GM12801 (cell line): ENCODE results near the gene TOLLIP.

ENCODE experiments used
- CTCF ChIP-seq: IDR thresholded peaks from one replicate; pipeline ENCODE4 v1.5.1; 2011; ENCODE audit warnings: control low read depth; ENCODE audit not compliant: insufficient read length; ENCODE audit errors: extremely low read depth

Gene TOLLIP

GRCh38 chr11:1302041-1302460 lies 7.4 kb downstream of the TOLLIP start:
- TF ChIP-seq CTCF = no peak

- no peak for TF ChIP-seq CTCF
These were observed 8.0 kb downstream of the TOLLIP start for GRCh38 chr11:1301220-1302000.

- TF ChIP-seq CTCF = no peak
These were observed 8.8 kb downstream of the TOLLIP start for GRCh38 chr11:1300569-1301187.

- TF ChIP-seq CTCF = no peak
These were observed 9.3 kb downstream of the TOLLIP start for GRCh38 chr11:1300121-1300520.

GRCh38 chr11:1299621-1300020 lies 9.8 kb downstream of the TOLLIP start:
- no peak for TF ChIP-seq CTCF

- TF ChIP-seq CTCF = no peak
These were observed 10.5 kb downstream of the TOLLIP start for GRCh38 chr11:1298695-1299492.
